T47D (cell line): Measurements from ENCODE around the gene HNF1A.
A peak's percentile ranks its signal among the peaks of the same experiment; 100 is the strongest.

Experiments used
- DNase-seq, 2 experiments: peaks; one replicate each; pipeline versions ENCODE4 v3.0.0 to v3.0.0-alpha.2; 2011 to 2012; ENCODE audit warnings: low read depth in 1 of 2, low spot score in 1 of 2
- JUND ChIP-seq: IDR thresholded peaks from 2 replicates; pipeline ENCODE4 v1.6.1; 2012; ENCODE audit warnings: low read depth
- in situ Hi-C: cut with HindIII; loops from 2 replicates; pipeline ENCODE4 v1.10.0; 2016; ENCODE audit warnings: low sequenced_read_pairs, low pct_unique_long_range_greater_than_20kb

The HNF1A gene

DNA sequence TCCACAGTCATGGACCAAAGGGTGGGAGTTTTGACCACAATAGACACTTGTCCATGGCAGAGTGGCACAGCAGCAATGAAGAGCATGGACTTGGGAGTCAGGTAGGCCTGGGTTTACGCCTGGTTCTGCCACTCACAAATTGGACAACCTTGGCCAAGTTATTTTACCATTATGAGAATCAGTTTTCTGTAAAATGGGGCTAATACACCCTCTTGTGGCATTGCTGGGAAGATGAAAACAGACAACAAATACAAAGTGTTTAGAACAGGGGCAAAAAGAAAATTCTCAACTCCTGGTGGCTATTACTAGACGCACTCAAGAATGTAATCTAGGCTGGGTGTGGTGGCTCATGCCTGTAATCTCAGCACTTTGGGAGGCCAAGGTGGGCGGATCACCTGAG, 35.4 kb downstream of the HNF1A start:
- in situ Hi-C loops, result no loop called here
- TF ChIP-seq JUND, result no peak
- DNase-seq, result no peak

DNA sequence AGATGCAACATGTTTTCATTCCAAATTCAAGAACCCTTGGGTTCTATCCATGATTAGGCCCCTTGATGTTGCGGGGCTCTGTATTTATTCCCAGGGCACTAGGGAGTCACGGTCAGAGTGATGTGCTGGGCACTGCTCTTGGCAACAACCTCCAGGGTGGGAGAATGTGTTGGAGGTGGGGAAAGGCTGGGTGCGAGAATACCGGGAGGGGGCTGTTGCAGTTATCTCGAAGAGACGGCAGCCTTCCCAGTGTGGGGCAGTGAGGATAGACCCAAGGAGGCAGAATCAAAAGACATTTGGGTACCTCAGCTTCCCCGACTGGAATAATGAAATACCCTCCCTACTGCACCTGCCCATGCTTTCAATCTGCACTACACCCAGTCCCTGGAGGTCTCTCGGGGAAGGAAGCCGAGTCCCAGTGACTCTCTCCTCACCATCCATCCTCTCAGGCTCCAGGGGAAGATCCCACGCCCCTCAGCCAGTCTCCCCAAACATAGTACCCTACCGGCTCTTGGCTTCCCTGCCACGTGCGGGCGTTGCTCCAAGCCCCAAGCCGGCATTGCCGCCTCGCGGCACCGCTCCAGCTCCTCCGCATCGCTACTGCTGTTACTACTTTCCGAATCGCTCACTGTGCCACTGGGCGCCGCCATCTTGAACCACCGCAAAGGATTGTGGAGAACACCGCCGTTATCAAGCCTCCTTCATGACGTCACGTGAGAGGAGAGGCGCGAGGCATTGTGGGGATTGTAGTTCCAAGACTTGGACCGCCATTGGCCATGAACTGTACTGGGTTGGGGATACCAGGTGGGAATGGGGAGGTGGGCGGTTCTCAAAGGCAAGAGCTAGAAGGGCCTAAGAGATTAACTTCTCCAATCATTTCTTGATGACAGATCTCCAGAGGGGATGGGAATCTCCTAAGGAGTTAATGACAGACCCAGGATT, 37.8 kb downstream of the HNF1A start, which contains the start of gene C12orf43:
TSS of gene C12orf43 (minus strand) at position 663 of the 942 bp plus-strand sequence. CDS start at position 650, 13 bp downstream.
- TF ChIP-seq JUND, result no peak
- in situ Hi-C loops, result no loop called here
- DNase-seq, result peak; percentile 85 to 96

DNA sequence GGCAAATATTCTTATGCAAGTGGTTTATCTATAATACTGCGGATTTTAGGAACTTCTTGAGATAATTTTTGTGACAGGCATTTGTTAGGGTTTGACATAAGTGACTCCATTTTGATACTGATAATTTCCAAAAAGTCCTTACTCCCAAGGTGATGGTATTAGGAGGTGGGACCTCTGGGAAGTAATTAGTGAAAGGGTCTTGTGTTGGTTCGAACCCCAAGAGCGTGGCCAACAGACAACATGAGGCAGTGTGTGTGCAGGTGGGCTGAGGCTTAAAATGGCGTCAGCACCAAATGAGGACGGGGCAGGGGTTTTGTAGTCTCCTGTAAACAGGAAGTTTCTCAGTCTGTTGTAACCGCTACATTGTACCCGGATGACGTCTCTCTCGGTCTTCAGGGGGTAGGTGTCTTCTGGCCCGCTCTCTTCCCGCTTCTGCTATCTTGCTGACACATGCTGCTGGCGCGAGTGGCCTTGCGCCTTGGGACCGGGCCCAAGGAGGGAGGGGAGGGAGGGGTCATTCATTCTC, 39.7 kb downstream of the HNF1A start:
- in situ Hi-C loops, result no loop called here
- TF ChIP-seq JUND, result no peak
- DNase-seq, result no peak

DNA sequence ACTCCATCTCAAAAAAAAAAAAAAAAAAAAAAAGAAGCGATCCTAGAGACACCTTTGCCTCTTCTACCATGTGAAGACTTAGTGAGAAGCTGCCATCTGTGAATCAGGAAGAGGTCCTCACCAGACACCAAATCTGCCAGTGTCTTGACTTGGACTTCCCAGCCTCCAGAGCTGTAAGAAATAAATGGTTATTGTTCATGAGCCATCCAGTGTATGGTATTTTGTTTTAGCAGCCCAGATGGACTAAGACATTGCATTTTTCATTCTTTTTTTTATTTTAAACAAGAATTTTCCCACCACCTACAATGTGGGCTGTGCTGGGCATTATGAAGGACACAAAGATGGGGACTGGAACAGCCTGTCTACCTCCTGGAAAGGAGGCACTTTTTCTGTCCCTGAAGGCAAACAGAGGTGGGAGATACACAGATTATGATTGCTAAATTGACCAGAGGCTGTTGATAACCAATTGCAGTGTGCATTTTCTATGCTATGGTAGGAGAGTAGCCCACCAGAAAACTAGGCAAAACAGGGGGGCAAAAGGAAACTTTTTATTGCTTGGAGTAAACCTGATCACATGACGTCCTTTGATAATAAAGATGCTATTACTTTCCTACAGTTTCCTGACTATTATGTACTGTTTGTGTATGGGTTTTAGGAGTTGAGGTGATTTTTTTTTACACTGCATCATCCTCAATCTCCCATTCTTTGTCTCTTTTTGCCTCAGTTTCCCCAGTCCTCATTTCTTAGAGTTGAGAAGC, 40.7 kb downstream of the HNF1A start:
- in situ Hi-C loops, result no loop called here
- TF ChIP-seq JUND, result no peak

DNA sequence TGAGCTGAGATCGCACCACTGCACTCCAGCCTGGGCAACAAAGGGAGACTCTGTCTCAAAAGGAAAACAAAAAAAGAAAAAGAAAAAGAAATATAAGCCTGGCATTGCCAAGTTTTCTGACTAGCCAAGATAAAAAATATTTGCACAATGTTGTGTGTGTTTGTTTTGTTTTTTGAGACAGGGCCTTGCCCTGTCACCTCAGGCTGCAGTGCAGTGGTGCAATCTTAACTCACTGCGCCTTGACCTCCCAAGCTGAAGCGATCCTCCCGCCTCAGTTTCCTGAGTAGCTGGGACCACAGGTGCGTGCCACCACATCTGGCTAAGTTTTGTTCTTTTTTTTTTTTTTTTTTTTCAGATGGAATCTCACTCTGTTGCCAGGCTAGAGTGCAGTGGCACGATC, 43.4 kb downstream of the HNF1A start:
- no peak for DNase-seq
- in situ Hi-C loops, result no loop called here

More for the DNA sequence above, 40.7 kb downstream of the HNF1A start:
- DNase-seq, result no peak

DNA sequence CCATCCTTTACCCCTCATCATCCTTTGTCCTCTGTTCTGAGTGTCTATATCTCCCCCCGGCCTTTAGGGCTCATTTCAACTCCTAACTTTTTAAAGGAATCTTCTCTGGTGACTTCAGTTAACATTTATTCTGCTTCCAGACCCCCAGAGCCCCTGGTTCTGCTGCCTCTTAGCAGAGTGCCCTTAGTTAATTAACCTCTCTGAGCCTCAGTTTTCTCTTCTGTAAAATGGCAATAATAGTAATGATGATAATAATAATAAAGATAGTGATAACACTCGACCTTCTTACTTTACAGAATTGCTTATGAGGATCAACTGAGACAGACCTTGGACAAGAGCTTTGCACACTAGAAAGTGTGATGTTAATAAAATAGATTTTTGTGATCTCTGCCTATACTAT, 44.4 kb downstream of the HNF1A start:
- in situ Hi-C loops, result no loop called here
- DNase-seq, result no peak
- no peak for TF ChIP-seq JUND

More for the DNA sequence above, 43.4 kb downstream of the HNF1A start:
- TF ChIP-seq JUND, result no peak

DNA sequence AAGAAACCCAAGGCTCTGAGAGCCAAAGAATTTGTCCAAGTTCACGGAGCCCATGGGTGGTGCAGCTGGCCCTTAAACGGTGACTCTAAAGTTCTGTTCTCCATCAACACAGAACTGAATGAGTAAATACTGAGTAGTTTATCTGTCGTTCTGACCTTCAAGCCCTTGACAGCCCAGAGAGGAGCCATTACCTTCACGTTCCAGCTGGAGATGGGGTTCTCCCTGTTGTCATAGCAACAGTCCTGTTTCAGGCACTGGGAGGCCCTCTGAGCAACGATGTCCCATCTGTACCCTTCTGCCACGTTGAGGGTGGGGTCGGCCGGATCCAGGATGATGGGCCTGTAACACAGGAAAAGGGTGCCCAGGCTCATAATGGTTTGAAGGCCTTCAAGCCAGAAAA, 45.5 kb downstream of the HNF1A start:
- in situ Hi-C loops, result no loop called here
- no peak for TF ChIP-seq JUND
- no peak for DNase-seq

DNA sequence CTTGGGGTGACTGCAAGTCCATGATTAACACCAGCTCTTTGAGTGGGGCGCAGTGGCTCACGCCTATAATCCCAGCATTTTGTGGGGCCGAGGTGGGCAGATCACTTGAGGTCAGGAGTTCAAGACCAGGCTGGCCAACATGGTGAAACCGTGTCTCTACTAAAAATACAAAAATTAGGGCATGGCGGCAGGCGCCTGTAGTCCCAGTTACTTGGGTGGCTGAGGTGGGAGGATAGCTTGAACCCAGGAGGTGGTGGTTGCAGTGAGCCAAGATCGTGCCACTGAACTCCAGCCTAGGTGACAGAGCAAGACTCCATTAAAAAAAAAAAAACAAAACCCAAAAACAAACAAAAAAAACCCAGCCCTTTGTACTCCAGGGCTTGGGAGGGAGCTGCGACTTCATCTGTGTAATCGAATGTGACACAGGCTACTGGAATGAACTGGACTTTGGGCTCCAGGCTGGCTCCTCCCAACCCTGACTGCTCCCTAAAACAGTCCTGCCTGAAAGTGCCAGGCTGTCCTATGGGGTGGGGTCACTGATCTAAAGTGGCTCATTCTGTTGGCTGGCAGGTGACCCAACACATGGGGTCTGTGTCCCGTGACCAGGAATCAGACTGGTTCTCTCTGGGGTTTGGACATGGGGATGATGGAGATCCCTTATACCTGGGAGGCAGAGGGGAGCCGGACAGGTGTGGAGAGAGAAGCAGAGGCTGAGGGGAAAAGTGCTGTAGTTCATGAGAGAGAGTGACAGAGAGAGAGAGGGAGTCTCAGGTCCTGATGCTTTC, 47.3 kb downstream of the HNF1A start:
- in situ Hi-C loops, result no loop called here
- no peak for TF ChIP-seq JUND

DNA sequence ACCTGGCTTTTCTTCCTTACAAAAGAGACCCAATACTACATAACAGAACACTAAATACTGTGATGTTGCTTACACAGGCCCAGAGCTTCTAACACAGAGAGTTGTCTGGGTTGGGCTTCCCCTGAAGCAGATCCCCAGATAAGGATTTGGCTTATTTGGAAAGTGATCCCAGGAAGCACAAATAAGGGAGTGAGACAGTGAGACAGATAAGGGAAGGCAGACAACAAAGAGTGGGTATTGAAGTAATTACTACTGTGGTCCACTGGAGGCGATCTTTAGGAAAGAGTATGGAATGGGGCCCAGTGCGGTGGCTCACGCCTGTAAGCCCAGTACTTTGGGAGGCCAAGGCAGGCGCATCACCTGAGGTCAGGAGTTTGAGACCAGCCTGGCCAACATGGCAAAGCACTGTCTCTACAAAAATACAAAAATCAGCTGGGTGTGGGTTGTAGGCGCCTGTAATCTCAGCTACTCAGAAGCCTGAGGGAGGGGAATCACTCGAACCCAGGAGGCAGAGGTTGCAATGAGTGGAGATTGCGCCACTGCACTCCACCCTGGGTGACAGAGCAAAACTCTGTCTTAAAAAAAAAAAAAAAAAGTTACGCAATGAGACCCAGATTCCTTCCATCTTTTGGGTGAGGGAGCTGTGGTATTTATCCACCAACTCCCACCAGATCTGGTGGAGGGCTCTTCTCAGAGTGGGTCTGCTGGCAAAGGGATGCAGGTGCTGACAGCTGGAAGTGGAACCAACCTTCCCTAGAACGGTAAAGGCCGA, 48.1 kb downstream of the HNF1A start:
- TF ChIP-seq JUND, result no peak
- in situ Hi-C loops, result no loop called here
- DNase-seq, result no peak

More for the DNA sequence above, 47.3 kb downstream of the HNF1A start:
- no peak for DNase-seq

DNA sequence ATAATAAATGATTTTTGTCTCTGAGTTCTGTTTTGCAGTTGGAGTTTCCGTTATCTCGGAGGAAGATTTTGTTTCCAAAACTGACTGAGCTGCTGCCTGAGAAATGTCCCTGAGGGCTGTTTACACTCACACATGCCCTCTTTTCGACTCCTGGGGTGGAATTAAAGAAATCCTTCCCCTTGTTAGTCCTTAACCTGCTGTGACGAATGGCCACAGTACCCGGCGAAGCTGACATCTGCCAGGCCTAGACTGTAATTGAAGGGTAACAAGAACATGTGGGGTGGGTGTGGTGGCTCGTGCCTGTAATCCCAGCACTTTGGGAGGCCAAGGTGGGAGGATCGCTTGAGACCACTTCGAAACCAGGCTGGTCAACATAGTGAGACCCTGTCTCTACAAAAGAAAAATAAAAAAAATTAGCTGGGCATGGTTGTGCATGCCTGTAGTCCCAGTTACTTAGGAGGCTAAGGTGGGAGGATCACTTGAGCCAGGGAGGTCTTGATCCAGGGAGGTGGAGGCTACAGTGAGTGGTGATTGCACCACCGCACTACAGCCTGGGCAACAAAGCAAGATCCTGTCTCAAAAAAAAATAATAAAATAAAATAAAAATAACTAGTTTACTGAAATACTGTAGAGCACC, 52.4 kb downstream of the HNF1A start:
- DNase-seq, result peak in 1 of 2 experiments; percentile 26
- TF ChIP-seq JUND, result no peak
- in situ Hi-C loops, result no loop called here

DNA sequence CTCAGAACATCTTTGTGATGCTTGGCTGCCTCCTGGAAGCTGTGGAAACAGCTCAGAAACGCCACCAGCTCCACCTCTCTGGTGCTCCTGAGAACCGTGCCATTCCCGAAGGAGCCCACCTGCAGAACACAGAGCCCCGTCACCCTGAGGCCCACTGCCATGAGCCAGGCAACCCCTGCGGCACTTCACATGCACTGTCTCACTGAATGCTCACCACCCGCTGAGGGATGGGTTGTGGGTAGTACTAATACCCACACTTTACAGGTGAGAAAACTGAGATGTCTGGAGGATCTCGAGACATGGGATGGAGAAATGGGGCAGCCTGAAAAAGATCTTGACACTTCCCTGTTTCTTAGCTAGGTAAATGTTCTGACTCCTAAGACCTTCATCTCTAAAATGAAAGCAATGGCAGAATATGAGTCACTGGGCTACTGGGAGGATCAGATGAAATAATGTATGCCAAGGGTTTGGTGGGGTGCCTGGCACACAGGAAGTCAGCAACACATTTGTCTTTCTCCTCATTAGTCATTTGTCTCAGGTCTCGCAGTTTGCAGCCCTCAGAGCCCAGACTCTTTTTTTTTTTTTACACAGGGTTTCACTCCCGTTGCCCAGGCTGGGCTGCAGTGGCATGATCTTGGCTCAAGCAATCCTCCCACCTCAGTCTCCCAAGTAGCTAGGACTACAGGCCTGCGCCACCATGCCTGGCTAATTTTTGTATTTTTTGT, 55.4 kb downstream of the HNF1A start:
- no peak for DNase-seq
- TF ChIP-seq JUND, result no peak
- in situ Hi-C loops, result no loop called here
